Osteoblast (primary cell): ENCODE data around the gene PNMT. TPM values are rescaled to one million over a fixed set of nuclear protein-coding genes. Genes with fewer than 3 reads are reported as not detected.

Experiments
- DNase-seq: peaks from one replicate; pipeline ENCODE4 v3.0.0; 2011; ENCODE audit warnings: low spot score, mixed read lengths; ENCODE audit not compliant: insufficient read length; ENCODE audit errors: missing footprints
- H2AFZ ChIP-seq: 2 replicates; pipeline ENCODE4 v1.6.0; 2011; ENCODE audit warnings: mild to moderate bottlenecking, low read length
- H3K27ac ChIP-seq: 2 replicates; pipeline ENCODE4 v1.5.1; 2011; ENCODE audit warnings: mild to moderate bottlenecking, low read depth, low read length, moderate library complexity
- H3K27me3 ChIP-seq: 2 replicates; pipeline ENCODE4 v1.6.0; 2012; ENCODE audit warnings: mild to moderate bottlenecking, control low read depth, inconsistent platforms, low read length, moderate library complexity; ENCODE audit not compliant: insufficient read depth
- H3K36me3 ChIP-seq: 2 replicates; pipeline ENCODE4 v1.5.1; 2011; ENCODE audit warnings: mild to moderate bottlenecking, low read length, control low read depth, moderate library complexity; ENCODE audit not compliant: insufficient read depth
- H3K4me1 ChIP-seq: 2 replicates; pipeline ENCODE4 v1.5.1; 2011; ENCODE audit warnings: mild to moderate bottlenecking, low read length, control low read depth, moderate library complexity; ENCODE audit not compliant: insufficient read depth
- H3K4me2 ChIP-seq: 2 replicates; pipeline ENCODE4 v1.6.0; 2011; ENCODE audit warnings: mild to moderate bottlenecking, low read length; ENCODE audit not compliant: insufficient read depth
- H3K4me3 ChIP-seq: fragments of 200-600 bp; sonication (generic); 3 replicates; pipeline ENCODE4 v1.5.1; 2012; ENCODE audit warnings: mild to moderate bottlenecking, low read length, inconsistent platforms; ENCODE audit not compliant: insufficient read depth
- H3K79me2 ChIP-seq: 2 replicates; pipeline ENCODE4 v1.6.0; 2012; ENCODE audit warnings: mild to moderate bottlenecking, low read length, control low read depth, inconsistent platforms; ENCODE audit not compliant: insufficient read depth
- H3K9me3 ChIP-seq: 2 replicates; pipeline ENCODE4 v1.5.1; 2011; ENCODE audit warnings: low read depth, low read length, control low read depth
- H4K20me1 ChIP-seq: 2 replicates; pipeline ENCODE4 v1.6.0; 2012; ENCODE audit warnings: mild to moderate bottlenecking, low read length, control low read depth; ENCODE audit not compliant: insufficient read depth
- CTCF ChIP-seq: IDR thresholded peaks from 2 replicates; pipeline ENCODE4 v1.5.1; 2011; ENCODE audit warnings: mild to moderate bottlenecking, low read depth, low read length, moderate library complexity; ENCODE audit errors: extremely low read depth
- total RNA-seq: library from RNA; depleted of rRNA; stranded (reverse); fragments of >200 nt; gene quantifications from 2 replicates; pipeline ENCODE4 v1.2.3, GENCODE V29; 2012

The PNMT gene
- total RNA-seq, 1 donor, result not detected

- H4K20me1 ChIP-seq, result no peaks in the 10 kb centered on the region
- H3K4me2 ChIP-seq, result no peak overlapping the region
- peaks cover 56% of the 10 kb centered on the region for H3K36me3 ChIP-seq
- no peaks in the 10 kb centered on the region for H3K9me3 ChIP-seq
- no peak overlapping the region for H3K27ac ChIP-seq
- H2AFZ ChIP-seq, result no peak overlapping the region
- H3K27me3 ChIP-seq, result no peaks in the 10 kb centered on the region
- no peaks in the 10 kb centered on the region for H3K79me2 ChIP-seq
- H3K4me1 ChIP-seq, result no peaks in the 10 kb centered on the region
- H3K4me3 ChIP-seq, result no peak overlapping the region
- DNase-seq, result no peak
- TF ChIP-seq CTCF, result no peak
Observed at GRCh38 chr17:39714234-39714633, 46.0 kb downstream of the PNMT start.

GRCh38 chr17:39715375-39716072 lies 47.3 kb downstream of the PNMT start:
- H2AFZ ChIP-seq, result no peak overlapping the region
- H3K9me3 ChIP-seq, result no peaks in the 10 kb centered on the region
- TF ChIP-seq CTCF, result no peak
- no peaks in the 10 kb centered on the region for H4K20me1 ChIP-seq
- H3K27ac ChIP-seq, result no peak overlapping the region
- H3K4me2 ChIP-seq, result no peak overlapping the region
- DNase-seq, result peak; percentile 67
- no peaks in the 10 kb centered on the region for H3K27me3 ChIP-seq
- H3K4me1 ChIP-seq, result no peaks in the 10 kb centered on the region
- H3K4me3 ChIP-seq, result no peak overlapping the region
- H3K79me2 ChIP-seq, result no peaks in the 10 kb centered on the region
- peaks cover 50% of the 10 kb centered on the region for H3K36me3 ChIP-seq

- Histone ChIP-seq H3K9me3 (no peaks in the 10 kb centered on the region), H2AFZ (no peak overlapping the region), H3K4me3 (no peak overlapping the region), H3K27me3 (no peaks in the 10 kb centered on the region), H3K27ac (no peak overlapping the region), H3K79me2 (no peaks in the 10 kb centered on the region), H3K4me2 (no peak overlapping the region), H4K20me1 (no peaks in the 10 kb centered on the region), H3K36me3 (peaks cover 47% of the 10 kb centered on the region), H3K4me1 (no peaks in the 10 kb centered on the region)
- TF ChIP-seq CTCF, result no peak
- DNase-seq, result peak; percentile 17
Observed at GRCh38 chr17:39716073-39716818, 48.0 kb downstream of the PNMT start.

- Histone ChIP-seq H3K27ac (no peak overlapping the region), H2AFZ (no peak overlapping the region), H3K4me2 (no peak overlapping the region), H4K20me1 (no peaks in the 10 kb centered on the region), H3K4me3 (no peak overlapping the region), H3K79me2 (no peaks in the 10 kb centered on the region), H3K27me3 (no peaks in the 10 kb centered on the region), H3K4me1 (no peaks in the 10 kb centered on the region), H3K9me3 (no peaks in the 10 kb centered on the region), H3K36me3 (peaks cover 47% of the 10 kb centered on the region)
- peak; percentile 44 for DNase-seq
- no peak for TF ChIP-seq CTCF
Observed at GRCh38 chr17:39716879-39717536, 48.8 kb downstream of the PNMT start.
